ENCODE results near the gene COLQ.

Gene COLQ

DNA sequence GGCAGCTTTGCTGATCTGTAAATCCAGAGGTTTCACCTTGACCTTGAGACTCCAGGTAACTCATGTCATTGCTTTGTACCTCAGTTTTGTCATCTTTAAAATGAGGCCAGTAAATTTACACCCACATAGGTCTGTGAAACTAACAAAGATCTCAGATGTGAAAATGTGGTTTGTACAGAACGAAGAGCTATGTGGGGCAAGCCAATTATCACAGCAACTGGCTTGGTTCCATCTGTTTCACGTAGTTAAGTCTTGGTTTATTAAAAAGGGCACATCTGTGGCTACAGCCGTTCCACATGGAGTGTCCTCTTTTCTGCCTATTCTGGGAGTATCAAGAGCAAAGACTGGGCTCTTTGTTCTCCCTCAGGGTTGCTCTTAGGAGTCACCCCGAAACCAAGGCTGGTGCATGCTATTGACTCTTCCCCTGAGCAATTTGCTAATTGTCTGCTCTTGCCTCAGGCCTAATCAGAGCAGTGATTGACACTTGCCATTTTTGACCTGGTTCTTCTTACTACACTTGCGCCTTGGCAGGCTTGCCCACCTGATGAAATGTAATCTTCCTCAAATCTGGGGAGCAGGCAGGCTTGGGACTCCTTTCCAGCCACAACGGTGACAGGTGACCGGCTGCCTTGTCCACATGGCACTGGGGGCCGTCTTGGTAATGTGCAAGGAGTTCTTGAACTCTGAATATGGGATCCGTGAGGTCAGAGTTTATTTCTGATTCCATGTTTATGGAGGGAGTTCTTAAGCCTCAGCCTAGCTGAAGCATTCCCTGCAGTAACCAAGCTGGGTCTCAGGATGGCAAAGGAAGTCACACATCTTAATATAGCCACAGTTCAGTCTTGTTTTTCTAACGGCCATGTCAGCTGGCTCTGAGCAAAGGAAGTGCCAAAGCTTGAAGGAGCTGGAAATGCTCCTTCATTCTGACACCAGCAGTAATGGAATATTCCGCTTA, 54.0 kb downstream of the COLQ start:
- ATAC-seq (ENCODE audit: insufficient read depth, low read depth) (peak; percentile 62; the same call in 2 of the 3 replicates), DNase-seq (no peak)
- H4K20me1 ChIP-seq (ENCODE audit: insufficient read depth, low read length), result no peaks in the 10 kb centered on the region
- H3K79me2 ChIP-seq (ENCODE audit: insufficient read depth, low read length), result no peaks in the 10 kb centered on the region
- no peaks in the 10 kb centered on the region for H3K36me3 ChIP-seq (ENCODE audit: insufficient read depth, low read length)
- no peaks in the 10 kb centered on the region for H3K9me3 ChIP-seq (ENCODE audit: insufficient read depth, low read length, severe bottlenecking)
- no peak overlapping the region for H3K4me3 ChIP-seq (ENCODE audit: low read depth in 1 of 2, low read length in 2 of 2)
- TF ChIP-seq, protein P1, sequence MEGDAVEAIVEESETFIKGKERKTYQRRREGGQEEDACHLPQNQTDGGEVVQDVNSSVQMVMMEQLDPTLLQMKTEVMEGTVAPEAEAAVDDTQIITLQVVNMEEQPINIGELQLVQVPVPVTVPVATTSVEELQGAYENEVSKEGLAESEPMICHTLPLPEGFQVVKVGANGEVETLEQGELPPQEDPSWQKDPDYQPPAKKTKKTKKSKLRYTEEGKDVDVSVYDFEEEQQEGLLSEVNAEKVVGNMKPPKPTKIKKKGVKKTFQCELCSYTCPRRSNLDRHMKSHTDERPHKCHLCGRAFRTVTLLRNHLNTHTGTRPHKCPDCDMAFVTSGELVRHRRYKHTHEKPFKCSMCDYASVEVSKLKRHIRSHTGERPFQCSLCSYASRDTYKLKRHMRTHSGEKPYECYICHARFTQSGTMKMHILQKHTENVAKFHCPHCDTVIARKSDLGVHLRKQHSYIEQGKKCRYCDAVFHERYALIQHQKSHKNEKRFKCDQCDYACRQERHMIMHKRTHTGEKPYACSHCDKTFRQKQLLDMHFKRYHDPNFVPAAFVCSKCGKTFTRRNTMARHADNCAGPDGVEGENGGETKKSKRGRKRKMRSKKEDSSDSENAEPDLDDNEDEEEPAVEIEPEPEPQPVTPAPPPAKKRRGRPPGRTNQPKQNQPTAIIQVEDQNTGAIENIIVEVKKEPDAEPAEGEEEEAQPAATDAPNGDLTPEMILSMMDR (IDR thresholded peaks at IDR 0.05; ENCODE audit: borderline replicate concordance, extremely low read depth, low read length, poor library complexity, severe bottlenecking), result no peak
- no peak for TF ChIP-seq EZH2 (IDR thresholded peaks at IDR 0.05; ENCODE audit: borderline replicate concordance, low read depth, low read length, severe bottlenecking)
- no peaks in the 10 kb centered on the region for H3K27me3 ChIP-seq (ENCODE audit: insufficient read depth, low read length, poor library complexity)
- H3K9ac ChIP-seq (ENCODE audit: low read depth, low read length), result no peak overlapping the region
- H3K27ac ChIP-seq (ENCODE audit: low read length), result peak overlapping the region; percentile 34
- no peak overlapping the region for H3K4me2 ChIP-seq (ENCODE audit: insufficient read depth, low read length)
- peaks cover 21% of the 10 kb centered on the region for H3K4me1 ChIP-seq (ENCODE audit: insufficient read depth, low read length)
- peak overlapping the region; percentile 36 for H2AFZ ChIP-seq (ENCODE audit: low read depth, low read length)

DNA sequence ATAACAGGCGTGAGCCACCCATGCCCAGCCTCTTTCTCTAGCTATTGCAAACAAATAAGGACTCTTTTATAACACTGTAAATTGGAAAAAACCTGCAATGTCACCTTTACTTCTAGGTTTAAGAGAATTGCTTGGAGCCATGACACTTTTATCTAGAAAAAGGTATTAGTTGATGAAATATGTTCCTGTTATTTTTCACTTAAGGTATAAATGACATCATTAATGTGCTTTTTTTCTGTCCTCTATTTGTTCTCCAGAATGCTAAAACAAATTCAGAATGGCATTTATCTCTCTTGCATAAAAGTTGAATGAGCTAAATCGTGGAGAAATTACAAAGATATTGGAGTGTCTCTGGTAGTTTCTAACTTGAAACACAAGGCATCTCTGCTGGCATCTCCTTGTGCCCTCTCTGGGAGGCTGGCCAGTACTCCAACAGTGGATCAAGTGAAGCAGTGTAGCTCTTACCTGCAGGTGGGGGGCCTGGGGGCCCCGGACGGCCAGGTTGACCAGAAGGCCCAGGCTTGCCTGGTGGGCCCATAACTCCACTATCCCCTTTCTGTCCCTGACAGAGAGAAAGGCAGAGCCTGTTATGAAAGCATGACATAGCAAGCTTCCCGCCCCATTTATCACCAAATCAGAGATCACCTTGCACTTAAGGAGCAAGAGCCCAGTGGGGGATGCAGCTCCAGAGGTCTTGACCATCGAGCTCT, 55.5 kb downstream of the COLQ start:
- no peaks in the 10 kb centered on the region for H3K36me3 ChIP-seq (ENCODE audit: insufficient read depth, low read length)
- H3K4me2 ChIP-seq (ENCODE audit: insufficient read depth, low read length), result no peak overlapping the region
- H3K27ac ChIP-seq (ENCODE audit: low read length), result no peak overlapping the region
- no peak for DNase-seq
- H3K9ac ChIP-seq (ENCODE audit: low read depth, low read length), result no peak overlapping the region
- H3K79me2 ChIP-seq (ENCODE audit: insufficient read depth, low read length), result no peaks in the 10 kb centered on the region
- H4K20me1 ChIP-seq (ENCODE audit: insufficient read depth, low read length), result no peaks in the 10 kb centered on the region
- H3K4me3 ChIP-seq (ENCODE audit: low read depth in 1 of 2, low read length in 2 of 2), result no peak overlapping the region
- peaks cover 35% of the 10 kb centered on the region for H3K4me1 ChIP-seq (ENCODE audit: insufficient read depth, low read length)
- no peak for ATAC-seq (ENCODE audit: insufficient read depth, low read depth)
- TF ChIP-seq, protein P1 (IDR thresholded peaks at IDR 0.05; ENCODE audit: borderline replicate concordance, extremely low read depth, low read length, poor library complexity, severe bottlenecking), result no peak
- no peak for TF ChIP-seq EZH2 (IDR thresholded peaks at IDR 0.05; ENCODE audit: borderline replicate concordance, low read depth, low read length, severe bottlenecking)
- no peak overlapping the region for H2AFZ ChIP-seq (ENCODE audit: low read depth, low read length)
- no peaks in the 10 kb centered on the region for H3K27me3 ChIP-seq (ENCODE audit: insufficient read depth, low read length, poor library complexity)
- no peaks in the 10 kb centered on the region for H3K9me3 ChIP-seq (ENCODE audit: insufficient read depth, low read length, severe bottlenecking)

DNA sequence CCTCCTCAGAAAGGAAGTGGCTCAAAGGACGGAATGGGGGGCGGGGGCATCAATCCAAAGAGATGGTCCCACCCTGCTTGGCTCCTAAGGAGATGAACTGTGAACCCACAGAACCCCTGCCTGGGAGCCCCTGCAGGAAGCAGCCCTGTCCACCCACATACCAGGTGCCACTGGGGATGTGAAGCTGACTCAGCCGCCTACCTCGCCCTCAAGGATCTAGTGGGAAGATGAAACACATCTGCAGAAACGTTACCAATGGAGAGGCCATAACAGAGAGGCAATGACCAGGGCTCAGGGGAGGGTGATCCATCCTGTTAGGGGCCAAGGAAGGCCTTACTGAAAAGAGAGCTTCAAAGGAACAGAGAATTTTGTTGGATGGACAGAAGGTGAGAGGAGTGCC, 59.1 kb downstream of the COLQ start:
- Histone ChIP-seq H3K4me1 (ENCODE audit: insufficient read depth, low read length) (peaks cover 35% of the 10 kb centered on the region), H3K79me2 (ENCODE audit: insufficient read depth, low read length) (no peaks in the 10 kb centered on the region), H3K27ac (ENCODE audit: low read length) (peak overlapping the region; percentile 74), H3K9ac (ENCODE audit: low read depth, low read length) (no peak overlapping the region; the same call in 1 of the 2 replicates), H3K4me2 (ENCODE audit: insufficient read depth, low read length) (no peak overlapping the region), H3K9me3 (ENCODE audit: insufficient read depth, low read length, severe bottlenecking) (no peaks in the 10 kb centered on the region), H2AFZ (ENCODE audit: low read depth, low read length) (peak overlapping the region; percentile 29; the same call in 1 of the 2 replicates), H3K36me3 (ENCODE audit: insufficient read depth, low read length) (no peaks in the 10 kb centered on the region), H3K4me3 (ENCODE audit: low read depth in 1 of 2, low read length in 2 of 2) (no peak overlapping the region), H3K27me3 (ENCODE audit: insufficient read depth, low read length, poor library complexity) (no peaks in the 10 kb centered on the region), H4K20me1 (ENCODE audit: insufficient read depth, low read length) (no peaks in the 10 kb centered on the region)
- peak; percentile 63 for DNase-seq
- no peak for TF ChIP-seq EZH2 (IDR thresholded peaks at IDR 0.05; ENCODE audit: borderline replicate concordance, low read depth, low read length, severe bottlenecking)
- TF ChIP-seq, protein P1 (IDR thresholded peaks at IDR 0.05; ENCODE audit: borderline replicate concordance, extremely low read depth, low read length, poor library complexity, severe bottlenecking), result no peak
- ATAC-seq (ENCODE audit: insufficient read depth, low read depth), result peak; percentile 17; the same call in 2 of the 3 replicates
